Measurements from ENCODE around the gene LHFPL6. TPM values are rescaled to one million over a fixed set of nuclear protein-coding genes. Genes with fewer than 3 reads are reported as not detected.

The LHFPL6 gene
- polyA plus RNA-seq, 2 of the 4 experiments (the other 2 are of a cell fraction): 1.7 to 5.4 TPM

DNA sequence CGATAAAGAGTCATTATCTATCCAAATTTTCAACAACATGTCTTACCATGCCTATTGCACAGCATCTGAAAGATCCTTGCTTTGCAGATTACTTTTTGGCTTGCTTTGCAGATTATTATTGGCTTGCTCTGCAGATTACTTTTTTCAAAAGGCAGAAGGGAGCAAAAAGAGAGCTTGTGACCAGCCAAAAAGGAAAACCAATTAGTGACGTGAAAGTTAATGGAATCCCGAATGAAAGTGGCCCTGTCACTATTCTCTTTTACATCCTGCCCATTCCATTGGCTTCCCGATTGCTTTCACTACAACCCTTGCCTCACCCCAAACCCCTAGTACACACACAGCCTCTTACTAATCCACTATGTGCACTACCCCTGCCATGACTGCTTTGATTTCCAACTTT is 81.3 kb downstream of the LHFPL6 start:
- DNase-seq (ENCODE audit: low read depth in 1 of 2, low spot score in 1 of 2) (no peak), FAIRE-seq (no peak), ATAC-seq (no peak)
- no peak overlapping the region for H3K4me2 ChIP-seq
- 59% methylated on average over 4 of the region's 4 CpGs for WGBS (ENCODE audit: missing lambda C conversion rate)
- H3K4me3 ChIP-seq: no peak overlapping the region
- no peaks in the 10 kb centered on the region for H3K4me1 ChIP-seq
- no peak overlapping the region for H3K27ac ChIP-seq
- POLR2A ChIA-PET: no interaction called here
- CTCF ChIA-PET: no interaction called here
- H3K9me3 ChIP-seq: no peaks in the 10 kb centered on the region
- no peak for TF ChIP-seq PHF8 (IDR thresholded peaks at IDR 0.05; ENCODE audit: borderline replicate concordance, low read depth)
- TF ChIP-seq ZFP36 (IDR thresholded peaks at IDR 0.05; ENCODE audit: borderline replicate concordance, partially characterized antibody): no peak
- TF ChIP-seq CBX2 (IDR thresholded peaks at IDR 0.05; ENCODE audit: borderline replicate concordance, low read depth): no peak
- TF ChIP-seq, protein P1, sequence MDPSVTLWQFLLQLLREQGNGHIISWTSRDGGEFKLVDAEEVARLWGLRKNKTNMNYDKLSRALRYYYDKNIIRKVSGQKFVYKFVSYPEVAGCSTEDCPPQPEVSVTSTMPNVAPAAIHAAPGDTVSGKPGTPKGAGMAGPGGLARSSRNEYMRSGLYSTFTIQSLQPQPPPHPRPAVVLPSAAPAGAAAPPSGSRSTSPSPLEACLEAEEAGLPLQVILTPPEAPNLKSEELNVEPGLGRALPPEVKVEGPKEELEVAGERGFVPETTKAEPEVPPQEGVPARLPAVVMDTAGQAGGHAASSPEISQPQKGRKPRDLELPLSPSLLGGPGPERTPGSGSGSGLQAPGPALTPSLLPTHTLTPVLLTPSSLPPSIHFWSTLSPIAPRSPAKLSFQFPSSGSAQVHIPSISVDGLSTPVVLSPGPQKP (IDR thresholded peaks at IDR 0.05; ENCODE audit: low read depth, low read length): no peak
- no peak for TF ChIP-seq JUN (IDR thresholded peaks at IDR 0.05)

DNA sequence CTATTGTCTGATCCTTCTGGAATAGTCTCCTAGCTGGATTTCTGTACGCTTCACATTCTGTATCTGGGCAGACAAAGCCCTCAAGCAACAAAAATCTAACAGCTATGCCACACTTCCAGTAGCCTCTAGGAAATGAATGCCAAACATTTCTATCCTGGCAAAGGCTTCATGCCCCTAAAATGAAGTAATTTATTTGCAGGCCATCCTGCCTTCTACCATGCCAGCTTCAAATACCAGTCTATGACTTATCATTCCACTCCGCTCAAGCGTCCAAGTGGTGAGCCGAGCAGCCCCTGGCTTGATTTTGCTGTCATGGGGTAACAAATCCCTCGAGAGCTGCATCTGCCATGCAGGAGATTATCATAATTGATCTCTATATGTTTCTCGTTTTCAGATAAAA is 86.9 kb downstream of the LHFPL6 start:
- Histone ChIP-seq H3K4me2 (no peak overlapping the region), H3K4me3 (no peak overlapping the region), H3K9me3 (no peaks in the 10 kb centered on the region), H3K27ac (no peak overlapping the region), H3K4me1 (no peaks in the 10 kb centered on the region)
- POLR2A ChIA-PET: no interaction called here
- no peak for DNase-seq (ENCODE audit: low read depth in 1 of 2, low spot score in 1 of 2)
- no peak for FAIRE-seq
- CTCF ChIA-PET: no interaction called here
- TF ChIP-seq CBX2 (IDR thresholded peaks at IDR 0.05; ENCODE audit: borderline replicate concordance, low read depth): no peak
- no peak for TF ChIP-seq GATA3 (IDR thresholded peaks at IDR 0.05; ENCODE audit: borderline replicate concordance)
- TF ChIP-seq RNF2 (IDR thresholded peaks at IDR 0.05; ENCODE audit: borderline replicate concordance, low read depth): no peak
- no peak for TF ChIP-seq HDAC2 (IDR thresholded peaks at IDR 0.05)
- TF ChIP-seq ZC3H11A (IDR thresholded peaks at IDR 0.05): no peak
- TF ChIP-seq HOXB13 (CRISPR knock-in tag; IDR thresholded peaks at IDR 0.05; ENCODE audit: low read depth): no peak
- TF ChIP-seq, protein P2, sequence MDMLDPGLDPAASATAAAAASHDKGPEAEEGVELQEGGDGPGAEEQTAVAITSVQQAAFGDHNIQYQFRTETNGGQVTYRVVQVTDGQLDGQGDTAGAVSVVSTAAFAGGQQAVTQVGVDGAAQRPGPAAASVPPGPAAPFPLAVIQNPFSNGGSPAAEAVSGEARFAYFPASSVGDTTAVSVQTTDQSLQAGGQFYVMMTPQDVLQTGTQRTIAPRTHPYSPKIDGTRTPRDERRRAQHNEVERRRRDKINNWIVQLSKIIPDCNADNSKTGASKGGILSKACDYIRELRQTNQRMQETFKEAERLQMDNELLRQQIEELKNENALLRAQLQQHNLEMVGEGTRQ (IDR thresholded peaks at IDR 0.05): no peak
- WGBS (ENCODE audit: missing lambda C conversion rate): 49% methylated on average over 6 of the region's 6 CpGs
- ATAC-seq: no peak

DNA sequence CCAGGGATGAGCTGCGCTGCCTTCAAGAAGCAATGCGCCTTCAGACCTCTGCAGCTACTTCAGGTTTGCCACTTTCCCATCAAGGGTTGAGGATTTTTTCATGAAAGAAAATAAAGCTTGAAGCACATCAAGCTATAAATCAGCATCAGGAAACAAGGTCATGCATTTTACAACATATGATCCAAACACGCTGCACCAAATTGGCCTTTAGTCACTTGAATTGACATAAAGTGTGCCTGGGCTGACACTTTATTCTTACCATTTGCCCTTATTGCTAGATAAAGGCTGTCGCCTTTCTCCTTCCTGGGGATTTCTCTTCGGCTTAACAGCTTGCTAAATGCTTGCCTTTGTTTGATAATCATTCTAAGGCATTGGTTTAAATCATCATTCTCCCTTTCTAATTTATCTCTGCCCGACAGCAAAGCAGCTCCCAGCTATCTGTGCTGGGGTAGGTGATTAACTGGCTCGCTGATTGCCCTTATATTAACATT is 87.7 kb downstream of the LHFPL6 start:
- TF ChIP-seq HEYL (CRISPR knock-in tag; IDR thresholded peaks at IDR 0.05) (no peak), FOSL2 (IDR thresholded peaks at IDR 0.05) (no peak), FOSL2 (CRISPR knock-in tag; IDR thresholded peaks at IDR 0.05) (no peak), NR3C1 (IDR thresholded peaks at IDR 0.05) (no peak), BHLHE40 (IDR thresholded peaks at IDR 0.05; ENCODE audit: low read depth, low read length) (no peak), KDM5A (IDR thresholded peaks at IDR 0.05) (no peak), HOXB5 (CRISPR knock-in tag; IDR thresholded peaks at IDR 0.05) (no peak), RNF2 (IDR thresholded peaks at IDR 0.05; ENCODE audit: borderline replicate concordance, low read depth) (no peak), MAZ (IDR thresholded peaks at IDR 0.05; ENCODE audit: borderline replicate concordance, low read depth, low read length) (no peak), ZSCAN20 (CRISPR knock-in tag; IDR thresholded peaks at IDR 0.05) (no peak), POLR2A (IDR thresholded peaks at IDR 0.05; ENCODE audit: low read length) (no peak)
- TF ChIP-seq, protein P3, sequence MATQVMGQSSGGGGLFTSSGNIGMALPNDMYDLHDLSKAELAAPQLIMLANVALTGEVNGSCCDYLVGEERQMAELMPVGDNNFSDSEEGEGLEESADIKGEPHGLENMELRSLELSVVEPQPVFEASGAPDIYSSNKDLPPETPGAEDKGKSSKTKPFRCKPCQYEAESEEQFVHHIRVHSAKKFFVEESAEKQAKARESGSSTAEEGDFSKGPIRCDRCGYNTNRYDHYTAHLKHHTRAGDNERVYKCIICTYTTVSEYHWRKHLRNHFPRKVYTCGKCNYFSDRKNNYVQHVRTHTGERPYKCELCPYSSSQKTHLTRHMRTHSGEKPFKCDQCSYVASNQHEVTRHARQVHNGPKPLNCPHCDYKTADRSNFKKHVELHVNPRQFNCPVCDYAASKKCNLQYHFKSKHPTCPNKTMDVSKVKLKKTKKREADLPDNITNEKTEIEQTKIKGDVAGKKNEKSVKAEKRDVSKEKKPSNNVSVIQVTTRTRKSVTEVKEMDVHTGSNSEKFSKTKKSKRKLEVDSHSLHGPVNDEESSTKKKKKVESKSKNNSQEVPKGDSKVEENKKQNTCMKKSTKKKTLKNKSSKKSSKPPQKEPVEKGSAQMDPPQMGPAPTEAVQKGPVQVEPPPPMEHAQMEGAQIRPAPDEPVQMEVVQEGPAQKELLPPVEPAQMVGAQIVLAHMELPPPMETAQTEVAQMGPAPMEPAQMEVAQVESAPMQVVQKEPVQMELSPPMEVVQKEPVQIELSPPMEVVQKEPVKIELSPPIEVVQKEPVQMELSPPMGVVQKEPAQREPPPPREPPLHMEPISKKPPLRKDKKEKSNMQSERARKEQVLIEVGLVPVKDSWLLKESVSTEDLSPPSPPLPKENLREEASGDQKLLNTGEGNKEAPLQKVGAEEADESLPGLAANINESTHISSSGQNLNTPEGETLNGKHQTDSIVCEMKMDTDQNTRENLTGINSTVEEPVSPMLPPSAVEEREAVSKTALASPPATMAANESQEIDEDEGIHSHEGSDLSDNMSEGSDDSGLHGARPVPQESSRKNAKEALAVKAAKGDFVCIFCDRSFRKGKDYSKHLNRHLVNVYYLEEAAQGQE (IDR thresholded peaks at IDR 0.05): no peak
- Histone ChIP-seq H3K9me3 (no peaks in the 10 kb centered on the region), H3K4me1 (no peaks in the 10 kb centered on the region), H3K4me3 (no peak overlapping the region), H3K27ac (no peak overlapping the region), H3K4me2 (no peak overlapping the region)
- no peak for ATAC-seq
- 65% methylated on average over 7 of the region's 7 CpGs for WGBS (ENCODE audit: missing lambda C conversion rate)
- DNase-seq (ENCODE audit: low read depth in 1 of 2, low spot score in 1 of 2): no peak
- CTCF ChIA-PET: interaction anchor here (0.6 to 0.7 kb wide), 2 partner anchors 10 to 87 kb away, joined by 3 read pairs; partner anchors contain the start of gene LHFPL6
- no peak for FAIRE-seq
- POLR2A ChIA-PET: no interaction called here
